T-helper 17 cell (primary cell): Measurements from ENCODE around the gene PIGX. TPM values are rescaled to one million over a fixed set of nuclear protein-coding genes. Genes with fewer than 3 reads are reported as not detected.

Source experiments
- ATAC-seq: fragments of 150-1000 bp; cut with Tn5 transposase; 2 replicates; pipeline ENCODE4 v1.10.0; 2021; ENCODE audit warnings: mild to moderate bottlenecking, moderate library complexity
- DNase-seq, 3 donors: peaks; one replicate each; pipeline versions ENCODE4 v3.0.0 to v3.0.0-alpha.2; 2020 to 2021
- H3K9me3 ChIP-seq: one replicate; pipeline ENCODE4 v1.7.0; 2013; ENCODE audit warnings: low read length, mild to moderate bottlenecking; ENCODE audit not compliant: control insufficient read depth, poor library complexity, severe bottlenecking
- H3K27ac Mint-ChIP-seq: one replicate; pipeline ENCODE4 v1.8.0; 2022; ENCODE audit warnings: mild to moderate bottlenecking, moderate library complexity, mixed read lengths
- H3K27me3 Mint-ChIP-seq: one replicate; pipeline ENCODE4 v1.8.0; 2022; ENCODE audit warnings: mixed read lengths
- H3K36me3 Mint-ChIP-seq: one replicate; pipeline ENCODE4 v1.8.0; 2022; ENCODE audit warnings: low read depth, mixed read lengths
- H3K4me1 Mint-ChIP-seq: one replicate; pipeline ENCODE4 v1.8.0; 2022; ENCODE audit warnings: mild to moderate bottlenecking, mixed read lengths
- H3K4me3 Mint-ChIP-seq: one replicate; pipeline ENCODE4 v1.8.0; 2022; ENCODE audit warnings: mild to moderate bottlenecking, moderate library complexity, mixed read lengths
- total RNA-seq, 4 donors: library from RNA in 2 of 4; stranded (reverse) in 2 of 4; gene quantifications; one replicate each; pipeline ENCODE4 v1.2.3 and lab custom pipeline; 2022 to 2026

Gene PIGX
- total RNA-seq, 2 donors from 2014 or later = 18.0 to 19.7 TPM

DNA sequence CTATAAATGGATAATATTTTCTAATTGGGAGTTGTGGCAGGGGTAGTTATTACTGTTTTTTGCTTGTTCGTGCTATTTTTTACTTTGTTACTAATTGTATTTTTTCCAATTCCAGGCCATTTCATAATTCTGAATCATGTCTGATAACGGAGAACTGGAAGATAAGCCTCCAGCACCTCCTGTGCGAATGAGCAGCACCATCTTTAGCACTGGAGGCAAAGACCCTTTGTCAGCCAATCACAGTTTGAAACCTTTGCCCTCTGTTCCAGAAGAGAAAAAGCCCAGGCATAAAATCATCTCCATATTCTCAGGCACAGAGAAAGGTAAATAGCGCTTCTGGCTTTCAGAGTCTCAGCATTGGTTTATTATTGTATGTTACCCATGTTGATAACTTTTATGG is 70.3 kb downstream of the PIGX start:
- ATAC-seq (no peak), DNase-seq (no peak)
- Mint-ChIP-seq H3K36me3 (no peaks in the 10 kb centered on the region), H3K4me3 (no peak overlapping the region), H3K27ac (no peak overlapping the region), H3K4me1 (peaks cover 29% of the 10 kb centered on the region), H3K27me3 (no peaks in the 10 kb centered on the region)
- H3K9me3 ChIP-seq = no peaks in the 10 kb centered on the region

Other genes starting within 250 kb of the PIGX start
- 10 to 100 TPM; 36.9 to 37.9 TPM for gene RNF168, start 208.6 kb upstream of the PIGX start, total RNA-seq
- gene SMCO1, start 197.0 kb upstream of the PIGX start, total RNA-seq = not detected
- 10 to 100 TPM; 18.1 to 29.6 TPM for gene WDR53, start 143.8 kb upstream of the PIGX start, total RNA-seq
- gene FBXO45, start 143.7 kb upstream of the PIGX start, total RNA-seq = 1 to 10 TPM; 4.9 to 8.3 TPM
- 10 to 100 TPM; 15.1 to 15.5 TPM for gene NRROS, start 72.7 kb upstream of the PIGX start, total RNA-seq
- gene CEP19, start 127 bp upstream of the PIGX start, total RNA-seq = 1 to 10 TPM; 1.4 to 2.1 TPM
- gene PAK2, start 27.5 kb downstream of the PIGX start, total RNA-seq = 10 to 100 TPM; 70.6 to 80.0 TPM
- 10 to 100 TPM; 59.3 to 65.5 TPM for gene SENP5, start 155.5 kb downstream of the PIGX start, total RNA-seq
- gene NCBP2, start 230.2 kb downstream of the PIGX start, total RNA-seq = 10 to 100 TPM; 48.7 to 51.7 TPM